NCI-H2107 treated with DMSO at 0.1 percent for 48 hours (cell line): ENCODE results near the gene LRRC37A3.
"Not testable (repeated sequence)": the region's sequence is repeated elsewhere in the genome, so short reads cannot be mapped to it uniquely, and the experiment has no call there.

Experiments
- DNase-seq: peaks from one replicate; lab custom pipeline; 2025; ENCODE audit not compliant: unreplicated experiment; lab: John Stamatoyannopoulos, UW

The LRRC37A3 gene

DNA sequence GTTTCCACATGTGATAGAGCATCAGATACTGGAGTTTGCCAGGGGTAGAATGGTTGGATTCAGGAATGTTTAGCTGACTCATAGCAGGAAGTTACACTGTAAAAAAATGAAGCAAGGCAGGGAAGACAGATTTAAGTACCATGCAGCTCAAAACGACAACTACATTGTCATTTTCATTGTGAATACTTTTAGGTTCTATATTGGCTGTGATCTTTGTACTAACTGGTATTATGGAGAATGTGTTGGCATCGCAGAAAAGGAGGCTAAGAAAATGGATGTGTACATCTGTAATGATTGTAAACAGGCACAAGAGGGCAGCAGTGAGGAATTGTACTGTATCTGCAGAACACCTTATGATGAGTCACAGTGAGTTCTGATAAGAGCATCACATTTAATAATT is 8.2 kb upstream of the LRRC37A3 start:
- DNase-seq, result peak; percentile 64

GRCh38 chr17:64926430-64926829 is 7.2 kb upstream of the LRRC37A3 start:
- not testable (repeated sequence) for DNase-seq

GRCh38 chr17:64925244-64925643 is 6.0 kb upstream of the LRRC37A3 start:
- not testable (repeated sequence) for DNase-seq

DNA sequence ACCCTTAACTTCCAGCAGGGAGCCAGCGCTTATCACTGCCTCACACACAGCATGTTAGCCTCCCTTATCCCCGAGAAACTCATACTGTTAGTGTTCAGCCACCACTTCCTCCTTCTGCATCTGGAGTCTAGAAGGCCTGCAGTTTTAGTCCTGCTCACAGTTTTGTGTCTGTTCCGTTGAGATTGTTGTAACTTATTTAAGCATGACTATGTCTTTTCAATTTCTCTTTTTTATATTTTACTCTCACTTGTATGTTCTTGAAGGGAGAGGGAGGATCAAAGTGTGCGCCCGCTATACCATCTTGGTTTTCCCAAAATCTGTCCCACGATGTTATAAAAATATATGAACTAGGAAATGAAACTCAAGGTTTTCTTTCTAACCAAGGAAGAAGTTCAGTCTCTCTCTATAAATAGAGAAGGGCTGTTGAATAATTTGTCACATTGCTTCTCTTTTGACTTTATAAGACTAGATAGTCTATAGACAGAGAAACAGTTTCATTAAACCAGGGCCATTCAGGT is 3.8 kb upstream of the LRRC37A3 start:
- not testable (repeated sequence) for DNase-seq

DNA sequence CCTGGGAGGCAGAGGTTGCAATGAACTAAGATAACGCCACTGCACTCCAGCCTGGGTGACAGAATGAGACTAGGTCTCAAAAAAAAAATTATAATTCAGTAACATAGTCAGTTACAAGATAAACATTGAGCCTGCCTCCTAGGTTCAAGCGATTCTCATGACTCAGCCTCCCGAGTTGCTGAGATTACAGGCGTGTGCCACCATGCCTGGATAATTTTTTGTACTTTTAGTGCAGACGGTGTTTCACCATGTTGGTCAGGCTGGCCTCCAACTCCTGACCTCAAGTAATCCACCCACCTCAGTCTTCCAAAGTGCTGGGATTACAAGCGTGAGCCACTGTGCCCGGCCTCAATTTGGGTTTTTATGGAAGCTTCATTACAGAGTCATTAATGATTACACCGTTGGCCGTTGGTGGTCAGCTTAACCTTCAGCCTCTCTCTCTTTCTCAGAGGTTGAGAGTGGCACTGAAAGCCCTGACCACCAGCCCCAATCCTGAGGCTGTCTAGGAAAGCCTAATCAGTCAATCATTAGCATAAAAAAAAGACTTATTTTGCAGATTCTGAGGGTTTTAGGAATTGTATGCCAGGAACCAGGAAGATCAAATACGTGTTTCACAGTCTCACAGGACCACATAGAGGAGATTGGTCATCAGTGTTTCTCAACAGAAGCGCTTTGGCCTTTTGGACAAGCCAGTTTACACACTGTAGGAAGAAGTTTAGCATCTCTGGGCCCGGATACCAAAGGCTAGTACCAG is 1.3 kb upstream of the LRRC37A3 start:
- DNase-seq, result no peak

- no peak for DNase-seq
Observed at GRCh38 chr17:64920026-64920418, 744 bp upstream of the LRRC37A3 start.

DNA sequence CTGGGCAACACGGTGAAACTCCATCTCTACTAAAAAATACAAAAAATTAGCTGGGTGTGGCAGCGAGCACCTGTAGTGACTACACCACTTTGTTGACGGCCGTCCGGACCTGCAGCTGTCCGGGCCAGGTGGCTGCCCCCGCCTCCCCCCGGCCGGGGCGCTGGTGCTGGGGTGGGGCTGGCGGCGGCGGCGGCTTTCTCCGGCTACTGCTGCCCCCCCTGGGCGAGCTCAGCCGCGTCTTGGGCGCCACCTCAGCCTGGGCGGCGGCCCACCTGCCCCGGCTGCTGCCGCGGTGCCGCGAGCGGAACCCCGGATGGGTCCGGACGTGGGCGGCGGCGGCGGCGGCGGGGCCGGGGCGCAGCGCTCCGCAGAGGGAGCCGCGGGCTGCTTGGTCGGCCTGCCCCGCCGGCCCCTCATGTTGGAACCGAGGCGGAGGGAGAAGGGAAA is 413 bp downstream of the LRRC37A3 start:
- not testable (repeated sequence) for DNase-seq

- not testable (repeated sequence) for DNase-seq
Observed at GRCh38 chr17:64917540-64917939, 1.7 kb downstream of the LRRC37A3 start.

DNA sequence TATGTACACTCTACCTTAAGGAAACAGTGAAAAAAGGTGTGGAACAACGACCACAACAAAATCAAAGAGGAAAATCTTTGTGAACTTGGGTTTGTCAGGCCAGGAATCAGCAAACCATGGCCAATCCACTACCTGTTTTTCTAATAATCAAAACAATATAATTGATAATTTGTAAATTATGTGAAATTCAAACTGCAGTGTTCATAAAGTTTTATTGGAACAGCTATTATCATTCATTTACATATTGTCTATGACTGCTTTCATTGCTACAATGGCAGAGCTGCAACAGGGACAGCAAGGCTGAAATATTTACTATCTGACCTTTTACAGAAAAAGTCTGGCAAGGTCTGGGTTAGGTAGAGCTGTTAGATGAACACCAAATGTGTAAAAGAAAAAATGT is 4.0 kb downstream of the LRRC37A3 start:
- not testable (repeated sequence) for DNase-seq

DNA sequence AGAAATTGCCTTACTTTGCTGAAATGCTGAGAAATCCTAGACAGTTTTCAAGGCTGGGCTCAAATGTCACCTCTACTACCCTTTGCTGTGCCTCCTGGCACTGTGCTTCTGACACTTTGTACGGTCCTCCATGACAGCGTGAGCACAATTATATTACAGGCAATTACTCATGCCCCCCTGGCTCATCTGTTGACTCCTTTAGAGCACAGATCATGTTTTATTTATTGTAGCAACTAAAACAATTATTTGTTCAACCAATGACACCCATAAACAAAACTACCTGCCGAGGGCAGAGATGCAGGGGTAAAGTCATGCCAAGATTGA is 9.1 kb downstream of the LRRC37A3 start:
- DNase-seq, result not testable (repeated sequence)

DNA sequence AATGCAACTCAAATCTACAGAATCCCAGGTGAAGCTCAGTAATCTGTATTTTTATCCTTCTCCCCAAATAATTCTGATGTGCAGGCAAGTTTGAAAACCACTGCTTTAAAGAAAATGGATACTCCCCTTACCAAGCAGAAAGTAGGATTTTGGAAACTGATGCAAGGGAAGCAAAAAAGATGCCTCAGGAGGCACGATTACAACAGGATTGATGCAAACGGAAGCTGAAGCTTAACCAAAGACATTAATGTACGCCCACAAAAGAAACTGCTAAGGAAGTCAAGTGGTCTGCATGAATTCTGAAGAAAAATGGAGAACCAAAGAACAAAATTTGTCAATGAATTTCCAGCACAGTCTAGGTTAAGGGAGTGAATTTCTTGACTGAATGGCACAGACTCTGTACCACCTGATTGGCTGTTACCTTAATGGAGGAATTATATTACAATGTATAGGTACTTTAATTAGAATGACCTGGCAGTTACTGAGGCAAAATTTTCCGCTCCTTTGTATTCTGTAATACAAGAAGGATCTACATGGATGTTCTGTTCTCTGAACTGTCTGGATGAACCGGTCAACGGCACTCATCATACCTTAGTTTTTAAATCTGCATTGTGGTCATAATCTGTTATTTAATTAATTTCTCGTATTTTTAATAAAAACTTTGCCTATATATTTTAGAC is 9.6 kb downstream of the LRRC37A3 start:
- not testable (repeated sequence) for DNase-seq

DNA sequence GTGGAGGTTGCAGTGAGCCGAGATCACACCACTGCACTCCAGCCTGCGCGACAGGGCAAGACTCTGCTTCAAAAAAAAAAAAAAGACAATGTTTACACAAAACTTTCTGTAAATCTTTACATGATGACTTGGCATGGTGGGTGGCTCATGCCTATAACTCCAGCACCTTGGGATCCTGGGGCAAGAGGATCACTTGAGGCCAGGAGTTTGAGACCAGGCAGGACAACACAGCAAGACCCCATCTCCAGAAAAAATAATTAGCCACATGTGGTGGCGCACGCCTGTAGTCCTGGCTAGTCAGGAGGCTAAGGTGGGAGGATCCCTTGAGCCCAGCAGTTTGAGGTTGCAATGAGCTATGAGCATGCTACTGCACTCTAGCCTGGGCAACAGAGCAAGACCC is 15.2 kb downstream of the LRRC37A3 start:
- DNase-seq, result not testable (repeated sequence)

DNA sequence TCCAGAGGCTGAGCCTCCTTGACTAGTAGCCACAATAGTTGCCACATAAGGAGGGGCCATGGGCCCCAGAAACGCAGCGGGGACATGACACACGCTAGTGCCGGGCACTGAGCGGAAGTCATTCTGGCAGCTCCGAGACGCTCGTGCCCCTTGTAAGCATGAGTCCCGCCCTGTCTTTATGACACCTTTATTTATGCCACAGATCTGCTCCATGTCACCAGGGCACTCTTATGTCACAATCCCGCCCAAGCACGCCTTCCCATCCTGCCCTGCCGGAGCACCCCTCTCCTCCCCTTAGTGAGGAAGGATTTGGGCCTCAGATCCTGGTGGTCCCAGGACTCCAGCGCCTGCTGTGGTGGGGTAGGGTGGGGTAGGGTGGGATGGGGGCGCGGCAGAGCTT is 22.1 kb downstream of the LRRC37A3 start:
- DNase-seq, result not testable (repeated sequence)

- not testable (repeated sequence) for DNase-seq
Observed at GRCh38 chr17:64874210-64874609, 45.1 kb downstream of the LRRC37A3 start.

DNA sequence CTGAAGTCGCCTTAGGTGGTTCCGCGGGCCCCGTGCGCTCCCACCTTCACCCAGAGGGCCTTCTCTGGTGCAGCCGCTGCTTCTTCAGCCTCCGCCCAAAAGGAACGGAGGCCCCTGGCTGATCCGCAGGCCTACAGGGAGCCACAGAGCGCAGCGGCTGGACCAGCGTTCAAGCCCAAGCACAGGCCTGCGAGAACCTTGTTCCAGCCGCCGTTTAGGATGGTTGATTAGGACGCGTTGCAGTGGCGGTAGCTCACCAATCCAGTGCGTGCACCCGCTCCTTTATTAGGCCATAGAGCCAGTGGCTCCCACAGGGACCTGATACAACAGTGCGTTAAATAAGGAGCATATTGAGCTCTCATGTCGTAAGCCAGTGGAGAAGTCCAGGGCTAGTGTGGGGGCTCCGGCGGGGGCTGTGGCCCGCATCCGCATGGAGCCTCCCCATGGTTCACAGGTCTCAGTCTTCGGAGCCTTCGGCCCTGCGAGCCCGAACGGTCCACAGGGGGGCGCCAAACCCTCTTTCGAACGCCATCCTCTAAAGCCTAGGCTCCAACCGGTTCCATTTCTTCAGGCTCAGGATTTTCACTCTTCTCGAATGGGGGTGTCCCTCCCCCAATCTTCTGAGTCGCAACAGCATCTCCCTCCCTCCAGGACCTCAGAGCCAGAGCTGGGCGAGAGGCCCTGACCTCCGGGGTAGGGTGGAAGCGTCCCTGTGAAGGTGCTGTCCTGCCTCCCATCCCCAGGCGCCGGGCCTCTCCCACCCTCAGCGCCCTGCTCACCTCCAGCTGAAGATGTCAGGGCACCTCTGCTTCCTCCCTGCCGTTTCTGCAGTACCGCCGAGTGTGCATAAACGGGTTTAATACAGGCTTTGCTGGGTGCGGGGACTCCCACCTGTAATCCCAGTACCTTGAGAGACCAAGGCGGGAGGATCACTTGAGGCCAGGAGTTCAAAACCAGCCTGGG is 71.5 kb downstream of the LRRC37A3 start:
- DNase-seq, result not testable (repeated sequence)

- not testable (repeated sequence) for DNase-seq
Observed at GRCh38 chr17:64846892-64847291, 72.4 kb downstream of the LRRC37A3 start.

DNA sequence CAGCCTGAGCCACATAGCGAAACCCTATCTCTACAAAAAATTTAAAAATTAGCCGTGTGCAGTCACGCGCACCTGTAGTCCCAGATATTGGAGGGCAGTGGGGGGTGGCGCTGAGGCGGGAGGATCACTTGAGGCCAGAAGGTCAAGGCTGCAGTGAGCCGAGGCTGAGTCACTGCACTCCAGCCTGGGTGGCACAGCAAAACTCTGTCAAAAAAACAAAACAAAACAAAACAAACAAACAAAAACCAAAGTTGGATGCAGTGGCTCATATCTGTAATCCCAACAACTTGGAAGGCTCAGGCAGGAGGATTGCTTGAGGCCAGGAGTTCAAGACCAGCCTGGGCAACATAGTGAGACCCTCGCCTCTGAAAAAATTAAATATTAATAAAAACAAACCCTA is 75.4 kb downstream of the LRRC37A3 start:
- not testable (repeated sequence) for DNase-seq

GRCh38 chr17:64842900-64843299 is 76.4 kb downstream of the LRRC37A3 start:
- DNase-seq, result not testable (repeated sequence)

GRCh38 chr17:64840960-64841359 is 78.3 kb downstream of the LRRC37A3 start:
- DNase-seq, result not testable (repeated sequence)

DNA sequence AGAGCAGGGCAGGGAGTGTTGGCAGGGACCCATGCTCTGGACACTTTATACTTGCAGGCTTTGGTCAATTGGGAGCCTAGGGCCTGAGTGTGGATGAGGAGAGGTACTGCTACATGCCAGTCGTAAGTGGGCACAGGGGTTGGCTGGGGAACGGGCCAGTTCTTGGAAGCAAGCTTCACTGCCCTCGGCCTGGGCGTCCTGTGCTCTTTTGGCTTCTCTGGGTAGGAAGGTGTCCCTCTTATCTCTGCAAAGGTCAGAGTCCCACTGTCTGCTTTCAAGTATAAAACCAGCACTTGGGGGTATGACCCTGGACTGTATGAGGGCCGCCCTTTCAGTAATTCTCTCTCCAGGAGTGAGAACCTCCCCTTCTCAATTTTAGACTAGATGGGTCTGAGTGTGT is 80.8 kb downstream of the LRRC37A3 start:
- DNase-seq, result not testable (repeated sequence)
